ENCODE measurements around the gene WNT1.

GRCh38 chr12:48929551-48929950, 48.6 kb upstream of the WNT1 start:
- TF ChIP-seq CTCF (IDR thresholded peaks at IDR 0.05) (no peak), POLR2AphosphoS5 (IDR thresholded peaks at IDR 0.05) (no peak), POLR2A (IDR thresholded peaks at IDR 0.05) (no peak)

Measured in prostate gland (tissue), 2 donors.